Measurements from ENCODE around the gene PRKAG2.

Gene PRKAG2

DNA sequence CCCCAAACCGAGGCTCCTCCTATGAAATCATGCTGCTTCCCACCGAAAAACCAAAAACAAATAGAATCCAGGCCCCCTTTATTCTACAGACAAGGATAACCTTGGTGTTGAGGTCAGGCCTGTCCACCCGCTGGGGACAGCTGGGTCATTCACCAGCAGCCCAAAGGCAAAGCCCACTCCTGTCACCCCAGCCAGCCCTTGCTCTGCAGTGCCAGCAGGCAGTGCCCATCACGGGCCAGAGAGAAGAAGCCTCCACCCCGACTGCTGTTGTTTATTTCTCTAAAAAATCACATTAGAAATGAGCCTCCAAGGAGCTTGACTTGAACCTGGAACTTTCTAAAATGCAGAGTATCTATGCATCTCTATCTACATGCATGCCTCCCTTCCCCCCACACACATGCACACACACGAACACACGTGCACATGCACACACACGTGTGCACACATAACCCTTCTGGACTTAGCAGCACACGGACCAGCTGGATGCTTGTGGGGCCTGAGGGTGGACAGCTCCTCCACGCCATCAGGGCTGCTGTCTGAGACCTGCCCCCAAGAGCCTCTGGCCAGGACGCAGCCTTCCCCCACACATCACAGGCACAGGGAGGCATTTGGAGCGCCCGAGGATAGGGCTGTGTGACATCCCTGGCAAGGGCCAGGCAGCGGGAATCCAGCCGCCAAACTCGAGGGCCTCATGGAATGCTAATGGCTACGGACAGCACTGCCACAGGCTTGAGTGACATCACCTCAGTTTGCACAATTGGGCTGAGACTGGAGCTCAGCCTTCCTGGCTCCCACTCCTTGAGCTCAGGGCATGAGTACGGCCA, 22.8 kb downstream of the PRKAG2 start:
- H3K27me3 ChIP-seq (ENCODE audit: control insufficient read depth, insufficient read depth, low read length) = no peaks in the 10 kb centered on the region
- H3K4me1 ChIP-seq = no peaks in the 10 kb centered on the region
- H3K4me3 ChIP-seq (ENCODE audit: low read depth, low read length) = no peak overlapping the region
- H2AFZ ChIP-seq = no peak overlapping the region
- H3K4me2 ChIP-seq (ENCODE audit: low read length) = no peak overlapping the region
- H3K27ac ChIP-seq = no peak overlapping the region
- no peaks in the 10 kb centered on the region for H3K9me3 ChIP-seq (ENCODE audit: control insufficient read depth, low read length)
- no peak overlapping the region for H3K9ac ChIP-seq
- H3K36me3 ChIP-seq (ENCODE audit: control insufficient read depth, insufficient read depth, low read length) = no peaks in the 10 kb centered on the region
- TF ChIP-seq, protein P1, sequence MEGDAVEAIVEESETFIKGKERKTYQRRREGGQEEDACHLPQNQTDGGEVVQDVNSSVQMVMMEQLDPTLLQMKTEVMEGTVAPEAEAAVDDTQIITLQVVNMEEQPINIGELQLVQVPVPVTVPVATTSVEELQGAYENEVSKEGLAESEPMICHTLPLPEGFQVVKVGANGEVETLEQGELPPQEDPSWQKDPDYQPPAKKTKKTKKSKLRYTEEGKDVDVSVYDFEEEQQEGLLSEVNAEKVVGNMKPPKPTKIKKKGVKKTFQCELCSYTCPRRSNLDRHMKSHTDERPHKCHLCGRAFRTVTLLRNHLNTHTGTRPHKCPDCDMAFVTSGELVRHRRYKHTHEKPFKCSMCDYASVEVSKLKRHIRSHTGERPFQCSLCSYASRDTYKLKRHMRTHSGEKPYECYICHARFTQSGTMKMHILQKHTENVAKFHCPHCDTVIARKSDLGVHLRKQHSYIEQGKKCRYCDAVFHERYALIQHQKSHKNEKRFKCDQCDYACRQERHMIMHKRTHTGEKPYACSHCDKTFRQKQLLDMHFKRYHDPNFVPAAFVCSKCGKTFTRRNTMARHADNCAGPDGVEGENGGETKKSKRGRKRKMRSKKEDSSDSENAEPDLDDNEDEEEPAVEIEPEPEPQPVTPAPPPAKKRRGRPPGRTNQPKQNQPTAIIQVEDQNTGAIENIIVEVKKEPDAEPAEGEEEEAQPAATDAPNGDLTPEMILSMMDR (IDR thresholded peaks at IDR 0.05) = no peak
- H3K79me2 ChIP-seq = peaks cover 2% of the 10 kb centered on the region

GRCh38 chr7:151852486-151853396, 24.2 kb downstream of the PRKAG2 start:
- TF ChIP-seq, protein P1 (IDR thresholded peaks at IDR 0.05) = no peak
- Histone ChIP-seq H2AFZ (no peak overlapping the region), H3K27me3 (ENCODE audit: control insufficient read depth, insufficient read depth, low read length) (no peaks in the 10 kb centered on the region), H3K9ac (no peak overlapping the region), H3K27ac (no peak overlapping the region), H3K4me1 (no peaks in the 10 kb centered on the region), H3K79me2 (peaks cover 2% of the 10 kb centered on the region), H3K4me3 (ENCODE audit: low read depth, low read length) (no peak overlapping the region), H3K36me3 (ENCODE audit: control insufficient read depth, insufficient read depth, low read length) (no peaks in the 10 kb centered on the region), H3K4me2 (ENCODE audit: low read length) (no peak overlapping the region), H3K9me3 (ENCODE audit: control insufficient read depth, low read length) (no peaks in the 10 kb centered on the region)

GRCh38 chr7:151851782-151852181, 25.1 kb downstream of the PRKAG2 start:
- peaks cover 2% of the 10 kb centered on the region for H3K79me2 ChIP-seq
- no peak overlapping the region for H3K4me3 ChIP-seq (ENCODE audit: low read depth, low read length)
- no peak overlapping the region for H3K27ac ChIP-seq
- TF ChIP-seq, protein P1 (IDR thresholded peaks at IDR 0.05) = no peak
- H3K36me3 ChIP-seq (ENCODE audit: control insufficient read depth, insufficient read depth, low read length) = no peaks in the 10 kb centered on the region
- no peak overlapping the region for H2AFZ ChIP-seq
- H3K9me3 ChIP-seq (ENCODE audit: control insufficient read depth, low read length) = no peaks in the 10 kb centered on the region
- H3K27me3 ChIP-seq (ENCODE audit: control insufficient read depth, insufficient read depth, low read length) = no peaks in the 10 kb centered on the region
- no peaks in the 10 kb centered on the region for H3K4me1 ChIP-seq
- H3K9ac ChIP-seq = no peak overlapping the region
- no peak overlapping the region for H3K4me2 ChIP-seq (ENCODE audit: low read length)

- Histone ChIP-seq H3K27ac (no peak overlapping the region), H3K79me2 (peaks cover 1% of the 10 kb centered on the region), H2AFZ (no peak overlapping the region), H3K4me2 (ENCODE audit: low read length) (no peak overlapping the region), H3K4me1 (no peaks in the 10 kb centered on the region), H3K9ac (no peak overlapping the region), H3K9me3 (ENCODE audit: control insufficient read depth, low read length) (no peaks in the 10 kb centered on the region), H3K4me3 (ENCODE audit: low read depth, low read length) (no peak overlapping the region), H3K36me3 (ENCODE audit: control insufficient read depth, insufficient read depth, low read length) (no peaks in the 10 kb centered on the region), H3K27me3 (ENCODE audit: control insufficient read depth, insufficient read depth, low read length) (no peaks in the 10 kb centered on the region)
- TF ChIP-seq, protein P1 (IDR thresholded peaks at IDR 0.05) = no peak
Observed at GRCh38 chr7:151851145-151851751, 25.7 kb downstream of the PRKAG2 start.
